ENCODE data around the gene CISH.

CISH gene

GRCh38 chr3:50611464-50612233, at the start of gene CISH:
CISH (minus strand) TSS chr3:50611774; CDS start chr3:50611650, 124 bp downstream.
- peak; percentile 74 for ATAC-seq
- DNase-seq = peak; percentile 98

GRCh38 chr3:50660386-50660785, 48.8 kb upstream of the CISH start:
- DNase-seq (no peak), ATAC-seq (no peak)

- no peak for ATAC-seq
- no peak for DNase-seq
These were observed 47.3 kb upstream of the CISH start for GRCh38 chr3:50658831-50659230.

- no peak for DNase-seq
- ATAC-seq = no peak
These were observed 46.8 kb upstream of the CISH start for GRCh38 chr3:50658416-50658815.

GRCh38 chr3:50657816-50658215, 46.2 kb upstream of the CISH start:
- ATAC-seq (no peak), DNase-seq (no peak)

- ATAC-seq (no peak), DNase-seq (no peak)
These were observed 45.8 kb upstream of the CISH start for GRCh38 chr3:50657407-50657806.

- DNase-seq (no peak), ATAC-seq (no peak)
These were observed 45.0 kb upstream of the CISH start for GRCh38 chr3:50656417-50657195.

GRCh38 chr3:50655009-50655830, 43.6 kb upstream of the CISH start:
- peak; percentile 45 for DNase-seq
- ATAC-seq = peak; percentile 79

GRCh38 chr3:50653937-50654595, 42.5 kb upstream of the CISH start:
- no peak for DNase-seq
- peak; percentile 8 for ATAC-seq

- peak; percentile 41 for ATAC-seq
These were observed 41.1 kb upstream of the CISH start for GRCh38 chr3:50652709-50653108.

GRCh38 chr3:50651920-50652529, 40.5 kb upstream of the CISH start:
- no peak for DNase-seq
- no peak for ATAC-seq

More at GRCh38 chr3:50652709-50653108, 41.1 kb upstream of the CISH start:
- DNase-seq = peak; percentile 67

GRCh38 chr3:50651445-50651844, 39.9 kb upstream of the CISH start:
- ATAC-seq (no peak), DNase-seq (no peak)

- ATAC-seq = no peak
- no peak for DNase-seq
These were observed 38.4 kb upstream of the CISH start for GRCh38 chr3:50650018-50650417.

- DNase-seq = no peak
These were observed 37.9 kb upstream of the CISH start for GRCh38 chr3:50649451-50649931.

GRCh38 chr3:50648944-50649343, 37.4 kb upstream of the CISH start:
- DNase-seq = no peak
- no peak for ATAC-seq

More at GRCh38 chr3:50649451-50649931, 37.9 kb upstream of the CISH start:
- no peak for ATAC-seq

GRCh38 chr3:50648313-50648712, 36.7 kb upstream of the CISH start:
- ATAC-seq = no peak
- no peak for DNase-seq

- ATAC-seq (no peak), DNase-seq (no peak)
These were observed 33.8 kb upstream of the CISH start for GRCh38 chr3:50645378-50645777.

- no peak for ATAC-seq
- DNase-seq = no peak
These were observed 33.0 kb upstream of the CISH start for GRCh38 chr3:50644561-50644960.

- DNase-seq (no peak), ATAC-seq (no peak)
These were observed 30.8 kb upstream of the CISH start for GRCh38 chr3:50642382-50642781.

GRCh38 chr3:50639055-50639494, 27.5 kb upstream of the CISH start:
- no peak for DNase-seq

GRCh38 chr3:50637945-50638344, 26.4 kb upstream of the CISH start:
- DNase-seq (no peak), ATAC-seq (no peak)

More at GRCh38 chr3:50639055-50639494, 27.5 kb upstream of the CISH start:
- ATAC-seq = peak; percentile 24

Data from stimulated activated naive CD8-positive, alpha-beta T cell treated with anti-CD3 and anti-CD28 coated beads, Interleukin-15, Interleukin-2, amounts not matched to agents 100 U/mL and 50 U/mL, for 24 hours (primary cell).